ENCODE data around the gene DDOST.
"Not testable (repeated sequence)": the region's sequence is repeated elsewhere in the genome, so short reads cannot be mapped to it uniquely, and the experiment has no call there.

The DDOST gene

DNA sequence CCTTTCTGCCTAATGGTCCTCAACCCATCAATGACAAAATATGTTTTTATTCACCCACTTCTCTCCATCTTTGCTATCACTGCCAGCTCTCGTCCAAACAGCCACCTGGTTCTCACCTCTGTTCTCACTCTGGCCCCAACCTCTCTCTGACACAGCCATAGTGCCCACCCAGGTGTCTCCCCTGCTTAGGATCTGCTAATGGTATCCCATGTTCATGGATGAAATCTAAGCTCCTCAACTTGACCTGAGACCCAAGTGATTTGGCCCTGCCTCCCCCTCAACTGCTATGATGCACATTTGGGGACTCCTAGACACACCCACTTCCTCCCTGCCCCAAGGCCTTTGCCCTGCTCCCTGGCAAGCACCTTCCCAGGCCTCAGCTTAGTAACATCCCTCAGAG, 30.7 kb upstream of the DDOST start:
- DNase-seq (ENCODE audit: low spot score): no peak

DNA sequence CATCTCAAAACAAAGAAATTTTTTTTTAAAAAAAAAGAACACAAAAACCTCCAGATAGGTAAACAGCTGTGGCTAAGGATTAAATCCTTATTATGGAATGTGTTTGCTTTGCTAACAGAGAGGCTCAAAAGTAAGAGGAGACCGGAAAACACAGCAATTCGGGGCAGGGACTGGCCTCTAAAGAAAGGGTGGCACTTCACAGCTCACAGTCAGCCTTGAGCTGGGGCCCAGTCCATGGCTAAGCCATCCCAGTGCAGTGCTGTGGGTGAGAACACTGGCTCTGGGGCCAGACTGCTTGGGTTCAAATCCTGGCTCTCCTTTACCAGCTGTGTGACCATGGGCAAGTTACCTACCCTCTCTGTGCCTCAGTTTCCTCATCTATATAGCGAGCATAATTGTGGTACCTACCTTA, 28.5 kb upstream of the DDOST start:
- DNase-seq (ENCODE audit: low spot score): no peak

DNA sequence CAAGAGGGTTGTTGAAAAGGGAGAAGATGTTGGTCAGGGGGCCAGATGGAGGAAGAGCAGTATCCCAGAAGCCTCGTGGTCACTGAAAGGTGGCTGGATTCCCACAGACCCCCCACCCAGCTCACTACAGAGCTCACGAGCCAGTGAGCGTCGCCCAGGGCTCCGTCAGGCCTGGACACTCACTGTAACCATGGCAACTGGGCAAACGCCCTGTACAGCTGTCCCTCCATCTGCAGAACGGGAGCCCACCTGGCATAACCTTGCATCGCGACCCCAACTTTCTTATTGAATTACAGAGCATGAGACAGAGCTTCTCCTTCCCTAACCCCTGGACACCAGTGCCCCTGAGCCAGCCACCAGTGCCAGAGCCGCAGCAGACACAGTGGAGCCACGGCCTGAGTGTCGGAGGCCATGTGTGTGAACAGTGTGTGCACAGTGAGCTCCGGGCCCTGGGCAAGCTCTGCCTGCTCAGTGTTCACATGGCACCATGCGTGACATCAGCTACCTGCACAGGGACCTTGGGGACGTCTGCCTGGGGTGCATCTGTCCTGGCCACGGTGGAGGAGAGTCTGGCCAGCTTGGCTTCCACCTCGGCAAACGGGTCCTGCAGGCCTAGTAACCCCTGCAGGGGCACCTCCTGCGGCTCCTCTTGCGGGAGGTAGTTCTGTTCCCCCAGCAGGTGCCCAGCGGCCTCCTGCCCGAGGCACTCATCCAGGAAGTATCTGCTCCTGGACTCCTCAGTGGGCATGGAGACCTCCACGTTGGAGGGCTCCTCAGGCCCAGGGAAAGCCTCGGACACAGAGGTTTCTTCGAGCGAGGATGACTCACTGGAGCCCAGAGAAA, 25.9 kb upstream of the DDOST start:
- no peak for DNase-seq (ENCODE audit: low spot score)

DNA sequence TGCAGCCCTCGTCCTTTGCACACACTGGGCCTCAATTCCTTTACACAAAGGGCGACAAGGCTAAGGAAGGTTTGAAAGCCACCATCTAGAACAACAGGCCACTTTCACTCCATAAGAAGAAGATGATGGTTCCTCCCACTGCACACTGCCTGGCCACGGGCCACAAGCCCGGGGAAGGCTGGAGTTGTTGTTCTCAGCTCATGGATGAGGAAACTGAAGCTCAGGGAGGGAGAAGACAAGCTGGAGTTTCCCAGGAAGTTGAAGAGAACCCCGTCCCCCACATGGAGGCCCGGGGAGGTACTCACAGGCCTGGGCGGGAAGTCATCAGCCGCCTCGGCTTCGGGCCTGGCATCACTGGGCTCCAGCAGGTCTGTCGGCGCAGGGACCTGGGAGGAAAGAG, 24.6 kb upstream of the DDOST start:
- DNase-seq (ENCODE audit: low spot score): no peak

DNA sequence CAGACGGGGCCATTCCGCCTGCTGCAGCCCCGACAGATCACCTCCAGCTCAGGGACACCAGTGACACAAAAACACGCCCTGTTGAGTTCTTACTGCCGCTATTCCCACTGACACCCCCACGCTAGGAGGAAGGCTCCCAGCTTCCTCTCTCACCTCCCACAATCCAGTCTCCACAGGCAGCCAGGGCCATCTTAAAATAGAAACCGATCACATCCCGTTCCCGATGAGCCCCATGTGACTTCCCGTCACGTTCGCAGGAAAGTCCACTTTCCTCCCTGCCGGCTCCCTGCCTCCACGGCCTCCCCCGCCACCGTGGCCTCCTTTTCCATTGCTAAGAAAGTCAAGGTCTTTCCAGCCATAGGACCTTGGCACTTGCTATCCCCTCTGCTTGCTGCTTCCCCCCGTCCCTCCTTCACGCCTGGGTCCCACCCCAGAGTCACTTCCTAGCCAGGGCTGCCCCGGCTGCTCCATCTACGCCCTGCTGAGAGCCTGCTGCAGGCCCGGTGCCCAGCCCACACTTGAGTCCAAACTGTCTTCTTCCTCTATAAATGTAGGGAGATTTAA, 24.0 kb upstream of the DDOST start:
- DNase-seq (ENCODE audit: low spot score): no peak

DNA sequence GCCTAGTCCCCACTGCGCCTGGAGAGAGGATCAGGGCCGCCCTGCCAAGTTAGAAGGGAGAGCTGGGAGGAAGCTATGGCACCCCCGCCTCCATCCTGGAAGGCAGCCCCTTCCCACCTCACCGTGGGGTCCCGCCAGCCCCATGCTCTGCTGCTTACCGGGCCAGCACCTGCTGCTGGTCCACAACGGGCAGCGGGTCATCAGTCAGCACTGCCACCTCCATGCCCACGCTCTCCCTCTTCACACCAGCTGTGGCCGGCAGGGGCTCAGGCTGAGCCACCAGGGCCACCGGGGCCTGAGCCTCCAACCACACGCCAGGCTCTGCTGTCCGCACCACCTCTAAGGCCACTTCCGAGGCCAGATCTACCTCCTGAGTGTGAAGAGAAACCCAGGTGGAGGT, 23.5 kb upstream of the DDOST start:
- no peak for DNase-seq (ENCODE audit: low spot score)

DNA sequence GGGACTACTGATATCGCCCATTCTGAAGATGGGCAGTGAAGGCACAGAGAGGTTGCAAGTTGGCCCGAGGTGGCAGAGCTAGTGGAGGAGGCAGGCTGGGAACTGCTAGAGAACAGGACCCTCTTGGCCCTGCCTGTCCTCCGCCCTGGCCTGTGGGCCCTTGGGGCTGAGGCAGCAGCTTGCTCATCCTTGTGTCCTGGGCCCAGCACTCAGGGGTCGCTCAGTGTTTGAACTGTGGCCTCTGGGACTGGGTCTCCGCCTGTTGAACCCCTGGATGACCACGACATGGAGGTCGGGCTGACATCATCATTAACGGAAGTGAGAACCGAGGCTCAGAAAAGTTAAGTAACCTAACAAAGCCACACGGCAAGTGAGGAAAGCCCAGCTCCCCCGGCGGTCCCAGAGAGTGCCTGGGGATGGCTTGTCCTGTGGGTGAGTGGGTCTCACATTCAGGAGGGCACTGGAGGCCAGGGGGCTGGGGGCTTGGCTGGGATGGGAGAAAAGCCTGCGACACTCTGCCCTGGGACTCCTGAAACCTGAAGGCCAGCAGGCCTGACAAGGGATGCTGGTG, 23.0 kb upstream of the DDOST start:
- no peak for DNase-seq (ENCODE audit: low spot score)

DNA sequence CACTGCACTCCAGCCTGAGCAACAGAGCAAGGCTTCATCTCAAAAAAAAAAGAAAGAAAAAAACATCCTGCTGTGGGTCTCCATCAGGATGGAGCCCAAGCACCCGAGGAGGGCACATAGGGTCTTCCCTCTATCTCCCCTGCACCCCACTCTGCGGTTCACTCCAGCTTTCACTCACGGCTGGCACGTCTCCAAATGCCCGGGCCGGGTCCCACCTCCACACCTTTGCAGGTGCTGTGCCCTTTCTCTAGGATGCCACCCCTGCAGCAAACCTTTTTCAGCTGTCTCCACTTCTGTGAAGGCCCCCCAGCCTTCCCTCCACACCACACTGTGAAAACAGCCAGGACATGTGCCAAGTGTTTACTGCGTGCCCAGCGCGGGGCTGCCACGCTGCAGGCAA, 22.4 kb upstream of the DDOST start:
- no peak for DNase-seq (ENCODE audit: low spot score)

DNA sequence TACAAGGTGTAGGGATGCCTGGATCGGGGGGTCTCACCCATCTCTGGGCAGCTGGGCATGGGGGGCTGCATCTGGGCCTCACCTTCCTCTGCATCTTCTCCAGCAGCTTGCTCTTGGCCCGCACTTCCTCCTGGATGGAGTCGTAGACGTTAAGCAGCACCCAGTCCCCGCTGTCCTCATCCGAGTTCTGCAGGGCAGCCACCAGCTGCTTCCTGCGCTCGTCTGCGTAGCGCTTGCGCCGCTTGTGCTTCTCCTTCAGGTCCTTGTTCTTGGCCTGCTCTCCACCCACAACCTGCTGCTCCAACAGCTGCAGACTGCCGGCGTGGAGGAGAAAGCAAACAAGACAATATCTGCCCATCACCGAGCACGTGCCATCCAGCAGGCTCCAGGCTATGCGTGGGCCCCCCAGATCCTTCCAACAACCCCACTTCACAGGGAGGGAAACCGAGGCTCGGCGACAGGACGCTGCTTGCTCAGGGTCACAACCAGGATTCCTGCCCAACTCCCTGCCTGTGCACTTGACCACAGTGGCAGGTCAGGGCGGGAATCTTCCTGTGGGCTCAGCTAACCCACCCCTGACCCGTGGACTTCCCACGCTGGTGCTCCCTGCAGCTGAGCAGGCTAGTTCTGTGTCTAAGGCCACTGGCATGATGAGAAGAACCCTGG, 21.5 kb upstream of the DDOST start:
- no peak for DNase-seq (ENCODE audit: low spot score)

DNA sequence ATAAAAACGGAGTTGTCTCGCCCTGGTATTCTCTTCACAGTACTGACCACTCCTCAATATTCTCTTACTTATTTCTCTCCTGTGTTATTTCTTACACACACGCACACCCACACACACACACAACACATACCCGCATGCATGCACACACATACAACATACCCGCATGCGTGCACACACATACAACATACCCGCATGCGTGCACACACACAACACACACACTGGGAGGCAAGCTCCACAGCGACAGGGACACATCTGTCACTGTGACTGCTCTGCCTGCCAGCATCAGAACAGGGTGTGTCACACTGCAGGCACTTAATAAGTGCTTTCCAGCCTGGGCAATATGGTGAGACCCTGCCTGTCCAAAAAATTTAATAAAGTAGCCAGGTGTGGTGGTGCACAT, 20.8 kb upstream of the DDOST start:
- no peak for DNase-seq (ENCODE audit: low spot score)

DNA sequence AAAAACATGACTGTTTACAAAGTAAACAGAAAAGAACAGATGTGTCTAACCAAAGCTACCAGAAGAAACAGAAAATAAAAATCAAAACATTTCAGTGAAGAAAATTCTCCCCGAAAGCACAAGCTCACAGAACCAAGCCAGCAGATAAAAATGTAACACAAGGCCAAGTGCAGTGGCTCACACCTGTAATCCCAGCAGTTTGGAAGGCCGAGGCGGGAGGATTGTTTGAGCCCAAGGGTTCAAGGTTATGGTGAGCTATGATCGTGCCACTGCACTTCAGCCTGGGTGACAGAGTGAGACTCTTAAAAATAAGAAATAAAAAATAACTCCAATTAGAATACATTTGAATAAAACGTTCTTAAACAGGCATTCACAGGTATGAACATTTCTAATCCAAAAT, 19.1 kb upstream of the DDOST start:
- DNase-seq (ENCODE audit: low spot score): no peak

DNA sequence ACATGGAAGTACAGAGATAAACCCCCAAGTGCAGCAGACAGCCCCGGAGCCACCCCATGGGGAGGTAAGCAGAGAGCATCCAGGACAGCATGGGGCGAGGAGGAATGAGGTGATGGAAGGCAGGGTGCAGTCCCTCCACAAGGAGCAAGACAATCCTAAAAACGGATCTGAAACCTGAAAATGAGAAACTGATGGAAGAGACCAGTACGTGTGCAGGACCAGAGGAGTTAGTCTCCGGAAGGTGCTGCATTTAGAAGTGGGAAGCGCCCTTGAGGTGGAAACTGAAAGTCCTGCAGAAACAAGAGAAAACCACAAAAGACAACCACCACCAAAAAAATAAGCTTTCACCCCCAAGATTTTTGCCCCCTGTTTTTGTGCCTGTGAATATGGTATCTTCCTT, 17.4 kb upstream of the DDOST start:
- no peak for DNase-seq (ENCODE audit: low spot score)

DNA sequence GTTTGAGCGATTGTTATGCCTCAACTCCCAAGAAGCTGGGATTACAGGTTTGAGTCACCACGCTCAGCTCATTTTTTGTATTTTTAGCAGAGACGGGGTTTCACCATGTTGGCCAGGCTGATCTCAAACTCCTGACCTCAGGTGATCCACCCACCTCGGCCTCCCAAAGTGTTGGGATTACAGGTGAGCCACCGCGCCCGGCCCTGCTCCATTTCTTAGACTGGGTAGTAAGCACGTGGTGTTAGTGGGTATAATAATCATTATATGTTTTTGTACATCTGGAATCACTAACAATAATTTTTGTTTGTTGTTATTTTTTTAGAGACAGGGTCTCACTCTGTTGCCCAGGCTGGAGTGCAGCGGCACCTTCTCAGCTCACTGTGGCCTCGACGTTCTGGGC, 12.5 kb upstream of the DDOST start:
- not testable (repeated sequence) for DNase-seq (ENCODE audit: low spot score)

DNA sequence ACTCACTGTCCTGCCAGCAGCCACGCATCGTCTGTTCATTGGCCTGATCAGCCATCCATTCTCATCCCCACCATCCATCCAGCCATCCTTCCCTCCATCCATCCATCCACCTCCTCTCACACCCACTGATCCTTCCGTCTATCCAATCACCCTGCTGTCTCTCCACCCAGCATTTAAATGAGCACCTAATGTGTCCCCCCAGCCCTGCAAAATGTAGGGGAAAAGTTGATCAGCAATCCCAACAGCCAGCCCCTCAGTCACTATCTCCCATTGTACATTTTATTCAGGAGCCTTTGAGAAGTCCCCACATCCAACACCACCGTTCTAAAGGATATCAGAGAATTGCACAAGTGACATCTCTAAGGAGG, 11.1 kb upstream of the DDOST start:
- no peak for DNase-seq (ENCODE audit: low spot score)

DNA sequence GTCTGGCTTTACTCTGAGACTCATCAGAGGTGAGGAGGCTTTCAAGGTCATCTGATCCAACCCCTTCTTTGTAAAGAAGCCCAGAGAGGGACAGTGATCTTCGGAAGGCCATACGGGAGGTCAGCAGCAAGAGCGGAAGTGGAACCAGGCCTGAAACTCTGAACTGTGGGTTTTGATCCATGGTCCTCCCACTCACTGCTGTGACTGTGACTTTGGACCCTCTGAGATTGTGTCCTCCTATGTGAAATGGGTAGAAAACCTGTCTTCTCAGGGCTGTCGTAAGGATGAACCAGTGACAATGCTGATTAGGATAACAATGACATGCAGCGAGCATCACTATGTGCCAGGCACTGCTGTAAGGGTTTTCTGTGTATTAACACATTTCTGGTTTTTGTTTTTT, 9.8 kb upstream of the DDOST start:
- DNase-seq (ENCODE audit: low spot score): no peak

DNA sequence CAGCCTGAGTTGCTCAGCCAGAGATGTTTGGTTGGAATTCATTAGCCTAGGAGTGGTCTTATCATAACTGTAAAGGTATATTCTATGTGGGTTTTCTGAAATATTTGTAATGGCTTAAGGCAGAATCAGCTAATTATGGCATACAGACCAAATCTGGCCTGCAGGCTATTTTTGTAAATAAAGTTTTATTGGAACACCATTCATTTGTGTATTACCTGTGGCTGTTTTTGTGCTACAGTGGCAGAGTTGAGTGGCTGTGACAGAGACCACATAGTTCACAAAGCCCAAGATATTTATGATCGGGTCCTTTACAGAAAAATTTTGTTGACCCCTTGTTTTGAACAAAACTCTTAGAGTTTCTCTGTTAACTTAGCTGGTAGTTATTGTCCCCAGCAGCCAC, 7.4 kb upstream of the DDOST start:
- no peak for DNase-seq (ENCODE audit: low spot score)

DNA sequence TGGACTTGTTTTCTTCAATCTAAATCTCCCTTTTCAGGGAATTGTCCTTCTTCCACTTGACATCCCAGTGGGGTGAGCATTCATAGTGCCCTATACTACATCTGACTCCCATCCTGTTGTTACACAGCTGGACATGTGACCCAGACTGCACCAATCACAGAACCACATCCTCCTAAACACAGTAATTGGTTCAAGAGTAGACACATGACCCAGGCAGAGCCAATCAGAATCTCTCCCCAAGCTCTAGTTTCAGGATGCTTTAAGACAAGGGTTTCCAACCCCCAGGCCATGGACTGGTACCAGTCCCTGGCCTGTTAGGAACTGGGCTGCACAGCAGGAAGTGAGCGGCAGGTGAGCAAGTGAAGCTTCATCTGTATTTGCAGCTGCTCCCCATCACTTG, 5.6 kb upstream of the DDOST start:
- no peak for DNase-seq (ENCODE audit: low spot score)

DNA sequence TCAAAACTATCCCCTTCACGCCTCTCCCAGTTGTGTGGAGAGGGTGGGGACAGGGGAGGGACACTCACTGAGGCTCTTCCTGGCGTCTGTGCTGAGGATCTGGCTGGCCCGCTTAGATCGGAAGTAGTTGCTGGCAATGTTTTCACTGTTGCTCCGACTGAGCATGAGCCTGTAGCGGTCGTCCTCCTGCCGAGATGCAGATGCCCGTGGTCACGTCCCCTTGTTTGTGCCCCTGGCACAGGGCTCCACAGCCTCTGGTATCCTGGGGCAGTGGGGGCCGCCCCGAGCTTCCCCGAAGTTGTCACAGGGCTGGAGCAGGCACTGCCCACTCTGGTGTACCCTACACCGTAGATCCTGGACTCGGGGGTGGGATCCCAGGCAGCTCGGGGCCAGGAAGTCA, 5.0 kb upstream of the DDOST start:
- no peak for DNase-seq (ENCODE audit: low spot score)

DNA sequence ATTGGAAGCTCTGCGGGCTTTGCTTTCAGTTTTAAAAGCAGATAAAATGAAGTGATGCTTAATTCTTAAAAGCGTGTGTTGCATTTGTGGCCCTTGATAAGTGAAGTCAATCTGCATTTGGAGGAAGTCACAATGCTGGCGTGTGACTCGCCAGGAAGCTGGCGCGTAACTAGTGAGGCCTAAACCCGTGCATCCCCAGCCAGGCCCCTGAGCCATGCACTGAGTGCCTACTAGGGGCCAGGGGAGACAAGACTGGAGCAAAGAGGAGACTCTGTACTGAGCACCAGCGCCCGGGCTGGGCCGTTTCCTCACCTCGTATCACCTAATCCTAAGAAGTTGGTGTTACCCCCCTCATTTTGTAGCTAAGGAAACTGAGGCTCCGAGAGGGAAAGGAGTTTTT, 4.6 kb upstream of the DDOST start:
- no peak for DNase-seq (ENCODE audit: low spot score)

DNA sequence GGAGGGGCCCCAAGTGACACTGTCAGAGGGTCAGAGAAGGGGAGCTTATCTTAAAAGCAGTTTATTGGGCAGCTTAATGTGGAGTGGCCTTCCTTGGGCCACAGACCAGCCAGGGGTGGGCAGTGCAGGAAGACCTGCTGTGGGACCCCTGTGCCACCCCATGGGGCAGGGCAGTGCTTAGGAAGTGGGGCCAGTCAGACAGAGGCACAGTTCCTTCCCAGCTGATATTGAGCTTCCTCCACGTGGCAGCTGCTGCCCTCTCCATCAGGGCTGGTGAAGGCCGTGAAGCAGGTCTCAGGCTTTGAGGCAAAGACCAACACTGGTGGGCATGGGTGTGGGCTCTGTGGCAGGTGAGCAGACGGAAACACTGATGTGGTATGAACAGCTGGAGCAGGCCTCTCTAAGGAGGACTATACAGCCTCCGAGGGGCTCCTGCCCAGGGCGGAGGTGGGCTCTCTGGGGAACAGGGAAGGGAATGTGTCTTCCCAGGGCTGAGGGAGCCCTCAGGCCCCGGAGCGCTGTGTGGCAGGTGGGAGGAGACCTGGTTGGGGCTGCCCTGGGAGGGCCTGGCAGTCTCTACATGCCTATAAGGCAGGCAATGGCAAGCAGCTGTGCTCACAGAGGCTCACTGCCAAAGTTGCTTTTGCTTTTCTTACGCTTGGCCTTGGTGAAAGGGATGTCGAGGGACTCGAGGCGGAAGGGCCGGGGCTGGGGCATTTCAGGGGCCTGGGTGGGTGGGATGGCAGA, 3.0 kb upstream of the DDOST start:
- DNase-seq (ENCODE audit: low spot score): no peak

DNA sequence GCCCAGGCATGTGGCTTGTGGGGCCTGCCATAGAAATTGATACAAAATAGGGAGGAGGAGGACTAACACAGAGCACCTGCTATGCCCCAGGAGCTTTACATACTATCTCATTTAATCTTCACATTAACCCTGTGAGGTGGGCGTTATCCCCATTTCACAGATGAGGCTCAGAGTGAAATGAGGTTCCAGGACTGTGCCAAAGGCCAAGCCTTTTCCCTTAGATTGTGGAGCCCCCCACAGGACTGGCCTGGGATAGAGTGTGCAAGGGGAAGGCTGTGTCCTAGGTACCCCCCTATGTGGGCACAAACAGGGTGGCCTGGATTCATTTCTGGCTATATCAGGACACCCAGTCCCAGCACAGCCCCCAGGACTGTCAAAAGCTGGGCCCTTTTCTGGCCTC, 2.2 kb upstream of the DDOST start:
- no peak for DNase-seq (ENCODE audit: low spot score)

DNA sequence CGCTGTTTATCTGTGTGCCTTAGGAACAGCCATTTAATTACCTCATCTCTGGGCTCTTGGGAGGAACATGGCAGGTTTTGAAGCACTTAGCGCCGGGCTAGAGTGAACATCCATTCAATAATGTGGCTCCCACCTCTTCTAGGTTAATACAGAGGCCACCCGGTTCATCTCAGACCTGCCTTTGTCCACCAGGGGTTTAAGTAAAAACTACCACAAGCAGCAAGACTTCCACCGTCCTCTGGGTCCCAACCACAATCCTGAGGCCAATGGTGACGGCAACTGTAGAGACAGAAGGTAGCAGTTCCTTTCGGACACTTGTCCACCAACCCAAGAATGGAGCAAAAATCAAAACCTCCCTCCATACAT, 924 bp upstream of the DDOST start:
- DNase-seq (ENCODE audit: low spot score): no peak

DNA sequence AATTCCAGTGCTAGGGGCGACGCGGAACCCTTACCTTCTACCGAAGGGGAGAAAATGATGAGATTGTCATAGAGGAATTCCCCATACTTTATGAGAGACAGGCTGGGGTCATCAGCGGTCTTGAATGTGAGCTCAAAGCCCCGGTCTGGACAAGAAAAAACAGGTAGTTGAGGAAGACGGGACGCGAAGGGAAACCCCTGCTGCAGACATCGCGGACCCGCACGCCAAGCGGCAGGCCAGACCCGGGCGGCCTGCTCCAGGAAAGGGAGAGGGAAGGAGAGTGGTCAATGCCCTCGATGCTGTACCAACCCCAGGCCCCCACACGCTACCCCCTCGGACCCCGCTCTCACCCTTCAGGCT, 342 bp downstream of the DDOST start:
- DNase-seq (ENCODE audit: low spot score): no peak

All from left forelimb (tissue), 1 donor.